GM18519 (cell line): ENCODE measurements around the gene CCR9.

Experiments used
- ATAC-seq: cut with Tn5 transposase; IDR thresholded peaks from one replicate; pipeline ENCODE4 v1.9.1; 2021; ENCODE audit warnings: mild to moderate bottlenecking, moderate library complexity; ENCODE audit not compliant: unreplicated experiment, low FRiP score

CCR9 gene

GRCh38 chr3:45932112-45932511 is 45.8 kb downstream of the CCR9 start:
- ATAC-seq: no peak

GRCh38 chr3:45933591-45933990 is 47.2 kb downstream of the CCR9 start:
- no peak for ATAC-seq

GRCh38 chr3:45936261-45936660 is 49.9 kb downstream of the CCR9 start:
- ATAC-seq: no peak

GRCh38 chr3:45937206-45938042 is 51.1 kb downstream of the CCR9 start:
- no peak for ATAC-seq

- ATAC-seq: no peak
These were observed 51.7 kb downstream of the CCR9 start for GRCh38 chr3:45938043-45938435.

GRCh38 chr3:45938864-45939263 is 52.5 kb downstream of the CCR9 start:
- no peak for ATAC-seq

GRCh38 chr3:45939341-45939771 is 53.0 kb downstream of the CCR9 start:
- ATAC-seq: no peak

- ATAC-seq: no peak
These were observed 53.8 kb downstream of the CCR9 start for GRCh38 chr3:45940004-45940780.

GRCh38 chr3:45940781-45941365 is 54.5 kb downstream of the CCR9 start:
- no peak for ATAC-seq

- no peak for ATAC-seq
These were observed 55.9 kb downstream of the CCR9 start for GRCh38 chr3:45942051-45942825.

- no peak for ATAC-seq
These were observed 57.0 kb downstream of the CCR9 start, which contains the start of gene CXCR6 for GRCh38 chr3:45943207-45943846. CXCR6 (plus strand) TSS chr3:45943464; CDS start chr3:45946482, 3,018 bp downstream.

GRCh38 chr3:45944830-45945620 is 58.7 kb downstream of the CCR9 start:
- ATAC-seq: no peak

- ATAC-seq: no peak
These were observed 60.0 kb downstream of the CCR9 start for GRCh38 chr3:45946307-45946706.

- no peak for ATAC-seq
These were observed 60.5 kb downstream of the CCR9 start for GRCh38 chr3:45946875-45947274.

- no peak for ATAC-seq
These were observed 61.0 kb downstream of the CCR9 start for GRCh38 chr3:45947361-45947760.

GRCh38 chr3:45948311-45948781 is 62.0 kb downstream of the CCR9 start:
- ATAC-seq: no peak

GRCh38 chr3:45948881-45949280 is 62.5 kb downstream of the CCR9 start:
- ATAC-seq: no peak

- no peak for ATAC-seq
These were observed 63.1 kb downstream of the CCR9 start for GRCh38 chr3:45949432-45949831.

GRCh38 chr3:45950131-45950530 is 63.8 kb downstream of the CCR9 start:
- ATAC-seq: no peak
